Lower leg skin (tissue), 4 donors: Measurements from ENCODE around the gene DDX21. TPM values are rescaled to one million over a fixed set of nuclear protein-coding genes. Genes with fewer than 3 reads are reported as not detected.

Experiments used
- DNase-seq, 2 donors: peaks; one replicate each; pipeline ENCODE4 v3.0.0-alpha.2; 2019; ENCODE audit warnings: low spot score in 2 of 2
- H3K4me3 ChIP-seq: fragments of 200-600 bp; sonication (generic); 2 replicates; pipeline ENCODE4 v1.5.1; 2017; ENCODE audit warnings: mild to moderate bottlenecking, low read depth; ENCODE audit not compliant: poor library complexity, severe bottlenecking
- POLR2A ChIP-seq, 2 donors: fragments of 450-650 bp; IDR thresholded peaks; one replicate each; pipeline ENCODE4 v1.6.1; 2016 to 2017; ENCODE audit warnings: antibody characterized with exemption in 2 of 2, mild to moderate bottlenecking in 1 of 2, moderate library complexity in 1 of 2
- WGBS, 2 donors: methylation state at CpG; one replicate each; pipeline ENCODE4 v1.1.5; 2018; 5-methylcytosine and 5-hydroxymethylcytosine counted together
- intact Hi-C: fragments of 100-400 bp; cut with DNase I; formaldehyde crosslinking; loops from one replicate; pipeline ENCODE4 v1.15.0; 2023; ENCODE audit warnings: low total_unique reads
- total RNA-seq, 4 donors: library from RNA; depleted of rRNA; stranded (reverse); fragments of >200 nt; gene quantifications; one replicate each; pipeline ENCODE4 v1.1.0, GENCODE V29; 2016
- TF ChIP-seq, protein P1 (sequence below), 3 donors: fragments of 450-650 bp; IDR thresholded peaks; one replicate each; pipeline ENCODE4 v1.5.1; 2016; ENCODE audit warnings: antibody characterized with exemption in 3 of 3, mild to moderate bottlenecking in 3 of 3, moderate library complexity in 2 of 3

DDX21 gene
- total RNA-seq, 4 donors from 2014 or later, result 41.9 to 55.5 (median 47.9) TPM

DNA sequence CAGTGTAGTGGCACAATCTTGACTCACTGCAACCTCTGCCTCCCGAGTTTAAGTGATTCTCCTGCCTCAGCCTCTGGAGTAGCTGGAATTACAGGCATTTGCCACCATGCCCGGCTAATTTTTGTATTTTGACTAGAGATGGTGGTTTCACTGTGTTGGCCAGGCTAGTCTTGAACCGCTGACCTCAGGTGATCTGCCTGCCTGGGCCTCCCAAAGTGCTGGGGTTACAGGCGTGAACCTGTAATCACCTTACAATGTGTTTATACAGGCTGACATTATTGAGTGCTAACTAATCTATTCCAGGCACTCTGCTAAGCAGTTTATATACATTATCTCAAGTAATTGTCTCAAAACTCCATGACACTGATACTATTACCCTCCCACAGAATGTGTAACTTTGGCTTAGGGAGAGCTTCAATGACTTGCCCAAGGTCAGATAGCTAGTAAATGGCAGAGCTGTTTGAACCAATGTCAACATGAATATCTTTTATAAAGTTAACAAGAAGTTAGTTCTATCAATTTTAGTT, 69.5 kb downstream of the DDX21 start:
- TF ChIP-seq, protein P1, sequence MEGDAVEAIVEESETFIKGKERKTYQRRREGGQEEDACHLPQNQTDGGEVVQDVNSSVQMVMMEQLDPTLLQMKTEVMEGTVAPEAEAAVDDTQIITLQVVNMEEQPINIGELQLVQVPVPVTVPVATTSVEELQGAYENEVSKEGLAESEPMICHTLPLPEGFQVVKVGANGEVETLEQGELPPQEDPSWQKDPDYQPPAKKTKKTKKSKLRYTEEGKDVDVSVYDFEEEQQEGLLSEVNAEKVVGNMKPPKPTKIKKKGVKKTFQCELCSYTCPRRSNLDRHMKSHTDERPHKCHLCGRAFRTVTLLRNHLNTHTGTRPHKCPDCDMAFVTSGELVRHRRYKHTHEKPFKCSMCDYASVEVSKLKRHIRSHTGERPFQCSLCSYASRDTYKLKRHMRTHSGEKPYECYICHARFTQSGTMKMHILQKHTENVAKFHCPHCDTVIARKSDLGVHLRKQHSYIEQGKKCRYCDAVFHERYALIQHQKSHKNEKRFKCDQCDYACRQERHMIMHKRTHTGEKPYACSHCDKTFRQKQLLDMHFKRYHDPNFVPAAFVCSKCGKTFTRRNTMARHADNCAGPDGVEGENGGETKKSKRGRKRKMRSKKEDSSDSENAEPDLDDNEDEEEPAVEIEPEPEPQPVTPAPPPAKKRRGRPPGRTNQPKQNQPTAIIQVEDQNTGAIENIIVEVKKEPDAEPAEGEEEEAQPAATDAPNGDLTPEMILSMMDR (IDR thresholded peaks at IDR 0.05), result no peak
- TF ChIP-seq POLR2A (IDR thresholded peaks at IDR 0.05), result no peak
- no peak overlapping the region for H3K4me3 ChIP-seq
- intact Hi-C loops, result no loop called here
- no peak for DNase-seq
- 79% methylated on average over 4 of the region's 4 CpGs for WGBS, 2 donors

DNA sequence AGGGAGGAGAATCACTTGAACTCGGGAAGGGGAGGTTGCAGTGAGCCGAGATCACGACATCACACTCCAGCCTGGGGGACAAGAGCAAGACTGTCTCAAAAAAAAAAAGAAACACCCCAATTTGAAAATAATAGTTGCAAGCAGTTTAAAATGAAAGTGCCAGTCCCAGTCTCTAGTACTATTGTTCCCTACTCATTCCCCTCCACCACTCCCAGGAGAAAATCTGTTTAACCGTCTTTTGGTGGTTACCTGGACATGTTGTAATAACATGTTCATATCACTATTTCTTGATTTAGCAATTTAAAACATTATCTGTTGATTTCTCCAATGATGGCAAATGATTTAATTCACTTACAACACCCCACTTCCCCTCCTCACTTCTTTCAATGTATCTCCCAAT, 77.3 kb downstream of the DDX21 start:
- WGBS, 2 donors, result 81 to 92% methylated on average over 4 of the region's 4 CpGs
- no peak overlapping the region for H3K4me3 ChIP-seq
- TF ChIP-seq, protein P1 (IDR thresholded peaks at IDR 0.05), result no peak
- TF ChIP-seq POLR2A (IDR thresholded peaks at IDR 0.05), result no peak
- DNase-seq, result no peak
- intact Hi-C loops, result no loop called here

Other genes starting within 250 kb of the DDX21 start
- gene CCAR1, start 234.9 kb upstream of the DDX21 start, total RNA-seq, result 10 to 100 TPM; 19.1 to 41.4 (median 28.9) TPM
- 1 to 10 TPM; 1.5 to 2.6 (median 1.9) TPM for gene STOX1, start 128.6 kb upstream of the DDX21 start, total RNA-seq
- 10 to 100 TPM; 26.8 to 42.7 (median 31.5) TPM for gene DDX50, start 54.9 kb upstream of the DDX21 start, total RNA-seq
- gene KIFBP, start 32.6 kb downstream of the DDX21 start, total RNA-seq, result 10 to 100 TPM; 21.9 to 23.8 (median 22.9) TPM
- gene SRGN, start 131.9 kb downstream of the DDX21 start, total RNA-seq, result 10 to 100 TPM; 20.6 to 39.6 (median 24.1) TPM
- gene VPS26A, start 168.0 kb downstream of the DDX21 start, total RNA-seq, result 10 to 100 TPM; 32.3 to 36.3 (median 34.0) TPM
- gene SUPV3L1, start 224.1 kb downstream of the DDX21 start, total RNA-seq, result 10 to 100 TPM; 19.6 to 21.4 (median 20.4) TPM